Measurements from ENCODE around the gene KRTAP10-12.

GRCh38 chr21:44710756-44711326 lies 13.9 kb downstream of the KRTAP10-12 start:
- TF ChIP-seq, protein P1, sequence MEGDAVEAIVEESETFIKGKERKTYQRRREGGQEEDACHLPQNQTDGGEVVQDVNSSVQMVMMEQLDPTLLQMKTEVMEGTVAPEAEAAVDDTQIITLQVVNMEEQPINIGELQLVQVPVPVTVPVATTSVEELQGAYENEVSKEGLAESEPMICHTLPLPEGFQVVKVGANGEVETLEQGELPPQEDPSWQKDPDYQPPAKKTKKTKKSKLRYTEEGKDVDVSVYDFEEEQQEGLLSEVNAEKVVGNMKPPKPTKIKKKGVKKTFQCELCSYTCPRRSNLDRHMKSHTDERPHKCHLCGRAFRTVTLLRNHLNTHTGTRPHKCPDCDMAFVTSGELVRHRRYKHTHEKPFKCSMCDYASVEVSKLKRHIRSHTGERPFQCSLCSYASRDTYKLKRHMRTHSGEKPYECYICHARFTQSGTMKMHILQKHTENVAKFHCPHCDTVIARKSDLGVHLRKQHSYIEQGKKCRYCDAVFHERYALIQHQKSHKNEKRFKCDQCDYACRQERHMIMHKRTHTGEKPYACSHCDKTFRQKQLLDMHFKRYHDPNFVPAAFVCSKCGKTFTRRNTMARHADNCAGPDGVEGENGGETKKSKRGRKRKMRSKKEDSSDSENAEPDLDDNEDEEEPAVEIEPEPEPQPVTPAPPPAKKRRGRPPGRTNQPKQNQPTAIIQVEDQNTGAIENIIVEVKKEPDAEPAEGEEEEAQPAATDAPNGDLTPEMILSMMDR (IDR thresholded peaks at IDR 0.05 in 2 of 3, conservative IDR thresholded peaks at IDR 0.05 in 1 of 3; ENCODE audit: borderline replicate concordance in 1 of 3, insufficient read depth in 1 of 3, low read depth in 2 of 3, low read length in 2 of 3), result no peak
- TF ChIP-seq POLR2AphosphoS5 (IDR thresholded peaks at IDR 0.05; ENCODE audit: low read depth, low read length), result no peak
- TF ChIP-seq TCF7L2 (IDR thresholded peaks at IDR 0.05; ENCODE audit: borderline replicate concordance, extremely low read depth, insufficient read depth, insufficient read length), result peak; percentile 54
- TF ChIP-seq POLR2A (IDR thresholded peaks at IDR 0.05; ENCODE audit: borderline replicate concordance, extremely low read depth, insufficient read depth, insufficient read length), result no peak
- TF ChIP-seq, protein P2, sequence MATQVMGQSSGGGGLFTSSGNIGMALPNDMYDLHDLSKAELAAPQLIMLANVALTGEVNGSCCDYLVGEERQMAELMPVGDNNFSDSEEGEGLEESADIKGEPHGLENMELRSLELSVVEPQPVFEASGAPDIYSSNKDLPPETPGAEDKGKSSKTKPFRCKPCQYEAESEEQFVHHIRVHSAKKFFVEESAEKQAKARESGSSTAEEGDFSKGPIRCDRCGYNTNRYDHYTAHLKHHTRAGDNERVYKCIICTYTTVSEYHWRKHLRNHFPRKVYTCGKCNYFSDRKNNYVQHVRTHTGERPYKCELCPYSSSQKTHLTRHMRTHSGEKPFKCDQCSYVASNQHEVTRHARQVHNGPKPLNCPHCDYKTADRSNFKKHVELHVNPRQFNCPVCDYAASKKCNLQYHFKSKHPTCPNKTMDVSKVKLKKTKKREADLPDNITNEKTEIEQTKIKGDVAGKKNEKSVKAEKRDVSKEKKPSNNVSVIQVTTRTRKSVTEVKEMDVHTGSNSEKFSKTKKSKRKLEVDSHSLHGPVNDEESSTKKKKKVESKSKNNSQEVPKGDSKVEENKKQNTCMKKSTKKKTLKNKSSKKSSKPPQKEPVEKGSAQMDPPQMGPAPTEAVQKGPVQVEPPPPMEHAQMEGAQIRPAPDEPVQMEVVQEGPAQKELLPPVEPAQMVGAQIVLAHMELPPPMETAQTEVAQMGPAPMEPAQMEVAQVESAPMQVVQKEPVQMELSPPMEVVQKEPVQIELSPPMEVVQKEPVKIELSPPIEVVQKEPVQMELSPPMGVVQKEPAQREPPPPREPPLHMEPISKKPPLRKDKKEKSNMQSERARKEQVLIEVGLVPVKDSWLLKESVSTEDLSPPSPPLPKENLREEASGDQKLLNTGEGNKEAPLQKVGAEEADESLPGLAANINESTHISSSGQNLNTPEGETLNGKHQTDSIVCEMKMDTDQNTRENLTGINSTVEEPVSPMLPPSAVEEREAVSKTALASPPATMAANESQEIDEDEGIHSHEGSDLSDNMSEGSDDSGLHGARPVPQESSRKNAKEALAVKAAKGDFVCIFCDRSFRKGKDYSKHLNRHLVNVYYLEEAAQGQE (IDR thresholded peaks at IDR 0.05; ENCODE audit: low read depth), result no peak
- no peak for TF ChIP-seq ZBTB33 (IDR thresholded peaks at IDR 0.05; ENCODE audit: extremely low read depth, insufficient replicate concordance, low read length)
- TF ChIP-seq ZNF274 (IDR thresholded peaks at IDR 0.05; ENCODE audit: low read depth, low read length), result no peak
- TF ChIP-seq, protein P3, sequence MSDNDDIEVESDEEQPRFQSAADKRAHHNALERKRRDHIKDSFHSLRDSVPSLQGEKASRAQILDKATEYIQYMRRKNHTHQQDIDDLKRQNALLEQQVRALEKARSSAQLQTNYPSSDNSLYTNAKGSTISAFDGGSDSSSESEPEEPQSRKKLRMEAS (IDR thresholded peaks at IDR 0.05), result no peak
- no peak for TF ChIP-seq FOSL1 (IDR thresholded peaks at IDR 0.05; ENCODE audit: low read depth)
